Neuronal stem cell (in vitro differentiated cells): Measurements from ENCODE around the gene C1GALT1C1L.
"Not testable (repeated sequence)": the region's sequence is repeated elsewhere in the genome, so short reads cannot be mapped to it uniquely, and the experiment has no call there.

Experiments used
- DNase-seq: peaks from one replicate; pipeline ENCODE4 v3.0.0-alpha.2; 2013; ENCODE audit warnings: low spot score
- H2AFZ ChIP-seq: one replicate; pipeline ENCODE4 v1.6.1; 2013; ENCODE audit warnings: mild to moderate bottlenecking, low read length, inconsistent platforms
- H2AK5ac ChIP-seq: 2 replicates; pipeline ENCODE4 v1.6.1; 2013; ENCODE audit warnings: low read depth, mild to moderate bottlenecking, inconsistent platforms, low read length, moderate library complexity, mixed read lengths
- H2BK120ac ChIP-seq: 2 replicates; pipeline ENCODE4 v1.6.1; 2013; ENCODE audit warnings: low read depth, mild to moderate bottlenecking, inconsistent platforms, low read length, moderate library complexity, mixed read lengths
- H2BK12ac ChIP-seq: one replicate; pipeline ENCODE4 v1.6.1; 2013; ENCODE audit warnings: low read length, inconsistent platforms
- H2BK15ac ChIP-seq: 2 replicates; pipeline ENCODE4 v1.6.1; 2013; ENCODE audit warnings: mild to moderate bottlenecking, low read length, inconsistent platforms, mixed read lengths
- H2BK5ac ChIP-seq: one replicate; pipeline ENCODE4 v1.6.1; 2013; ENCODE audit warnings: inconsistent platforms, mild to moderate bottlenecking, low read length, moderate library complexity
- H3K14ac ChIP-seq: one replicate; pipeline ENCODE4 v1.6.1; 2013; ENCODE audit warnings: low read length, inconsistent platforms
- H3K18ac ChIP-seq: 2 replicates; pipeline ENCODE4 v1.6.1; 2013; ENCODE audit warnings: low read length, inconsistent platforms
- H3K23ac ChIP-seq: 2 replicates; pipeline ENCODE4 v1.6.1; 2013; ENCODE audit warnings: low read depth, mild to moderate bottlenecking, mixed read lengths, low read length, inconsistent platforms; ENCODE audit not compliant: poor library complexity
- H3K27ac ChIP-seq: replicated peaks from 3 replicates; pipeline ENCODE4 v1.5.1; 2013; ENCODE audit warnings: low read length, inconsistent platforms
- H3K27me3 ChIP-seq, 3 experiments: 2 replicates each; pipeline ENCODE4 v1.6.1; 2013; ENCODE audit warnings: low read length in 3 of 3, mild to moderate bottlenecking in 2 of 3, inconsistent platforms in 1 of 3, low read depth in 1 of 3, mixed read lengths in 1 of 3, moderate library complexity in 1 of 3; ENCODE audit not compliant: control insufficient read depth in 3 of 3, insufficient read depth in 3 of 3
- H3K36me3 ChIP-seq, 2 donors: replicated peaks in 1 of 2; 2 replicates each; pipeline ENCODE4 v1.6.1; 2013; ENCODE audit warnings: low read length in 2 of 2; ENCODE audit not compliant: control insufficient read depth in 2 of 2, insufficient read depth in 2 of 2
- H3K4ac ChIP-seq: 2 replicates; pipeline ENCODE4 v1.6.1; 2013; ENCODE audit warnings: inconsistent platforms, mild to moderate bottlenecking, low read length, moderate library complexity
- H3K4me1 ChIP-seq, 2 donors: 1 replicate in 1 of 2; 2 replicates in 1 of 2; pipeline ENCODE4 v1.6.1; 2013; ENCODE audit warnings: low read length in 2 of 2, low read depth in 1 of 2; ENCODE audit not compliant: control insufficient read depth in 2 of 2, insufficient read depth in 1 of 2
- H3K4me2 ChIP-seq: one replicate; pipeline ENCODE4 v1.6.1; 2013; ENCODE audit warnings: mild to moderate bottlenecking, low read length, inconsistent platforms; ENCODE audit not compliant: insufficient read depth, poor library complexity, severe bottlenecking
- H3K4me3 ChIP-seq, 2 donors: 2 replicates each; pipeline ENCODE4 v1.5.1; 2013; ENCODE audit warnings: low read length in 2 of 2, mild to moderate bottlenecking in 2 of 2, inconsistent platforms in 1 of 2, moderate library complexity in 1 of 2
- H3K79me1 ChIP-seq: one replicate; pipeline ENCODE4 v1.6.1; 2013; ENCODE audit warnings: low read depth, mild to moderate bottlenecking, inconsistent platforms, low read length, moderate library complexity
- H3K9ac ChIP-seq: one replicate; pipeline ENCODE4 v1.6.1; 2013; ENCODE audit warnings: mild to moderate bottlenecking, low read depth, low read length, inconsistent platforms; ENCODE audit not compliant: poor library complexity
- H3K9me3 ChIP-seq, 2 donors: replicated peaks in 1 of 2; 2 replicates each; pipeline versions ENCODE3 to v1.6.1; 2013; ENCODE audit warnings: low read length in 2 of 2, mild to moderate bottlenecking in 2 of 2, inconsistent platforms in 1 of 2, low read depth in 1 of 2, mixed read lengths in 1 of 2, moderate library complexity in 1 of 2; ENCODE audit not compliant: control insufficient read depth in 2 of 2, insufficient read depth in 1 of 2
- H4K8ac ChIP-seq: one replicate; pipeline ENCODE4 v1.6.1; 2013; ENCODE audit warnings: low read depth, mild to moderate bottlenecking, inconsistent platforms, low read length, moderate library complexity
- H4K91ac ChIP-seq: one replicate; pipeline ENCODE4 v1.6.1; 2013; ENCODE audit warnings: low read length, low read depth, mild to moderate bottlenecking, inconsistent platforms; ENCODE audit not compliant: poor library complexity
- whole genome bisulfite sequencing, 2 donors: extraction: QIAGEN DNeasy Blood & Tissue Kit; methylation state at CpG; one replicate each; pipeline ENCODE4 v1.1.7; 2013; ENCODE audit warnings: missing lambda C conversion rate in 2 of 2, mixed read lengths in 1 of 2; ENCODE audit not compliant: insufficient read length in 2 of 2, insufficient replicate concordance in 1 of 2; ENCODE audit errors: extremely low coverage in 2 of 2; 5-methylcytosine and 5-hydroxymethylcytosine counted together

The C1GALT1C1L gene

DNA sequence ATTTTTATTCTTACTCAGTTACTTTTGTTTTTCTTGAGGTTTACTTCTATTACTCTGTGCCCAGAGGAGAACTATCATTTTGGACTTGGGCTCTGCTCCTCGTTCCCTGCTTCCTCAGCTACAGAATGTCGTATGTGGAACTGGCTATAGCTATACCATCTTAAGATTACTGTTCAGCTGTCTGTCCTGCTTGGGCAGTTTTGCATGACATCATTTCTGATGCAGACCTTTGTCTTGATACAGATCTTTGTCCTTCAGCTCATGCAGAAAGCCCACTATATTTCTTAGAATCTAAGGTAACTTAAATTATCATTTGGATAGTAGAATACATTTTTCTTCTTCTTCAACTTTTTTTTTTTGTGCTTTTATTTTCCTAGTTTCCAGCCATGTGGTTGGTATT is 13.8 kb upstream of the C1GALT1C1L start:
- H3K4me3 ChIP-seq: no peak overlapping the region
- no peak overlapping the region for H4K8ac ChIP-seq
- H2BK12ac ChIP-seq: no peak overlapping the region
- H3K4me2 ChIP-seq: no peak overlapping the region
- H2AFZ ChIP-seq: no peak overlapping the region
- no peaks in the 10 kb centered on the region for H3K36me3 ChIP-seq
- no peak for DNase-seq
- no peak overlapping the region for H3K14ac ChIP-seq
- H3K23ac ChIP-seq: no peak overlapping the region
- no peaks in the 10 kb centered on the region for H3K4me1 ChIP-seq
- H2BK5ac ChIP-seq: no peak overlapping the region
- no peaks in the 10 kb centered on the region for H3K79me1 ChIP-seq
- no peak overlapping the region for H2AK5ac ChIP-seq
- H3K4ac ChIP-seq: no peak overlapping the region
- no peak overlapping the region for H2BK15ac ChIP-seq
- no peak overlapping the region for H3K18ac ChIP-seq
- WGBS, 2 donors: no CpG with 5 or more reads among the region's 2 CpGs
- H4K91ac ChIP-seq: no peak overlapping the region
- H2BK120ac ChIP-seq: no peak overlapping the region
- no peaks in the 10 kb centered on the region for H3K27me3 ChIP-seq
- no peak overlapping the region for H3K27ac ChIP-seq
- no peaks in the 10 kb centered on the region for H3K9me3 ChIP-seq
- no peak overlapping the region for H3K9ac ChIP-seq

- Histone ChIP-seq H4K91ac (no peak overlapping the region), H3K9ac (no peak overlapping the region), H2BK5ac (no peak overlapping the region), H2AK5ac (no peak overlapping the region), H3K79me1 (no peaks in the 10 kb centered on the region), H3K36me3 (no peaks in the 10 kb centered on the region), H3K4me3 (no peak overlapping the region), H3K4ac (no peak overlapping the region), H3K4me2 (no peak overlapping the region), H3K18ac (no peak overlapping the region), H3K4me1 (no peaks in the 10 kb centered on the region), H2BK15ac (no peak overlapping the region), H3K14ac (no peak overlapping the region), H2AFZ (no peak overlapping the region), H4K8ac (no peak overlapping the region), H2BK120ac (no peak overlapping the region), H2BK12ac (no peak overlapping the region), H3K23ac (no peak overlapping the region), H3K27ac (no peak overlapping the region), H3K27me3 (no peaks in the 10 kb centered on the region), H3K9me3 (no peaks in the 10 kb centered on the region)
- no CpG with 5 or more reads among the region's 5 CpGs for WGBS, 2 donors
- no peak for DNase-seq
These were observed 9.1 kb upstream of the C1GALT1C1L start for GRCh38 chr2:43685357-43685756.

DNA sequence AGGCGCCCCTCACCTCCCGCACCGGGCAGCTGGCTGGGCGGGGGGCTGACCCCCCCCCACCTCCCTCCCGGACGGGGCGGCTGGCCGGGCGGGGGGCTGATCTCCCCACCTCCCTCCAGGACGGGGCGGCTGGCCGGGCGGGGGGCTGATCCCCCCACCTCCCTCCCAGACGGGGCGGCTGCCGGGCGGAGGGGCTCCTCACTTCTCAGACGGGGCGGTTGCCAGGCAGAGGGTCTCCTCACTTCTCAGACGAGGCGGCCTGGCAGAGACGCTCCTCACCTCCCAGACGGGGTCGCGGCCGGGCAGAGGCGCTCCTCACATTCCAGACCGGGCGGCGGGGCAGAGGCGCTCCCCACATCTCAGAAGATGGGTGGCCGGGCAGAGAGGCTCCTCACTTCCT is 1.6 kb upstream of the C1GALT1C1L start:
- H3K9me3 ChIP-seq, H3K79me1 ChIP-seq, DNase-seq: not testable (repeated sequence)

GRCh38 chr2:43675646-43676321 is 445 bp downstream of the C1GALT1C1L start:
- H3K4me3 ChIP-seq: no peak overlapping the region

More for the DNA sequence above, 1.6 kb upstream of the C1GALT1C1L start:
- H3K27me3 ChIP-seq, H4K91ac ChIP-seq, H3K18ac ChIP-seq, H2BK120ac ChIP-seq, H2BK15ac ChIP-seq, H3K23ac ChIP-seq, H4K8ac ChIP-seq, H2AFZ ChIP-seq, H3K4me2 ChIP-seq, H3K9ac ChIP-seq, H2BK12ac ChIP-seq, H3K4me3 ChIP-seq, H3K14ac ChIP-seq, H3K36me3 ChIP-seq, H3K4me1 ChIP-seq, H2AK5ac ChIP-seq, H3K27ac ChIP-seq, H2BK5ac ChIP-seq, H3K4ac ChIP-seq: not testable (repeated sequence)
- no CpG with 5 or more reads among the region's 32 CpGs for WGBS, 2 donors

More at GRCh38 chr2:43675646-43676321, 445 bp downstream of the C1GALT1C1L start:
- Histone ChIP-seq H2BK15ac (no peak overlapping the region), H2BK12ac (no peak overlapping the region), H2AK5ac (no peak overlapping the region), H3K23ac (no peak overlapping the region), H3K4ac (no peak overlapping the region), H3K36me3 (no peaks in the 10 kb centered on the region), H3K4me2 (no peak overlapping the region), H2BK120ac (no peak overlapping the region), H3K4me1 (no peaks in the 10 kb centered on the region), H3K27ac (no peak overlapping the region), H3K9me3 (peaks cover 0 to 1% of the 10 kb centered on the region in 2 donors), H3K18ac (no peak overlapping the region), H4K91ac (no peak overlapping the region), H3K27me3 (no peaks in the 10 kb centered on the region), H3K79me1 (no peaks in the 10 kb centered on the region), H2AFZ (no peak overlapping the region), H3K14ac (no peak overlapping the region), H3K9ac (no peak overlapping the region), H4K8ac (no peak overlapping the region), H2BK5ac (no peak overlapping the region)
- no CpG with 5 or more reads among the region's 14 CpGs for WGBS, 2 donors
- no peak for DNase-seq
